Measurements from ENCODE around the gene SEL1L.
"Not testable (repeated sequence)": the region's sequence is repeated elsewhere in the genome, so short reads cannot be mapped to it uniquely, and the experiment has no call there.

The SEL1L gene

DNA sequence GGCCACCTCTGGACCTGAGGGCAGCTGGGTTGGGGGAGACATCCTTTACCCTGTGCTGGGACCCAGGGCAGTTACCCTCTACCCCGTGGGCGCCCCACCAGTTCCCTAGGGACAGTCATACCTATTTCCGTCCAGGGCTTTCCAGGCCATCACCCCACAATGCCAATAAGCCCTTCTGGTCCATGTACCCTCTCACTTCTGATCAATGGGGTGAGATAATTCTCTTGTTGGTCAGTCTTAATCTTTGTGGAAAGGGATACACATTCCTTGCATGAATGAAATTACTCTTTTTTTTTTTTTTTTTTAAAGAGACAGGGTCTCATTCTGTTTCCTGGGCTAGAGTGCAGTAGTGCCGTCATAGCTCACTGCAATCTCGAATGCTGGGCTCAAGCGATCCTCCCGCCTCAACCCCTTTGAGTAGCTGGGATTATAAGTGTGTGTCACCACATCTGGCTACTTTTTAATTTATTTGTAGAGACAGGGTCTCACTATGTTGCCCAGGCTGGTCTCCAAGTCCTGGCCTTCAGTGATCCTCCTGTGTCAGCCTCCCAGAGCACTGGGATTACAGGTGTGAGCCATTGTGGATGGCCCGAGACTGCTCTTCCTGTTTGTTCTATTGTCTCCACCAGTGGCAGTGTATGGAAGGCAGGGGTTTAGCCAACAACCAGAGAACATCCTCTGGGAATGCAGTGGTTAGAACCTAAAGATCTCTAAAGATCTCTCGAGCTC is 87.2 kb downstream of the SEL1L start:
- no peak for DNase-seq

- no peak for DNase-seq
Observed at GRCh38 chr14:81441626-81442134, 92.0 kb downstream of the SEL1L start.

DNA sequence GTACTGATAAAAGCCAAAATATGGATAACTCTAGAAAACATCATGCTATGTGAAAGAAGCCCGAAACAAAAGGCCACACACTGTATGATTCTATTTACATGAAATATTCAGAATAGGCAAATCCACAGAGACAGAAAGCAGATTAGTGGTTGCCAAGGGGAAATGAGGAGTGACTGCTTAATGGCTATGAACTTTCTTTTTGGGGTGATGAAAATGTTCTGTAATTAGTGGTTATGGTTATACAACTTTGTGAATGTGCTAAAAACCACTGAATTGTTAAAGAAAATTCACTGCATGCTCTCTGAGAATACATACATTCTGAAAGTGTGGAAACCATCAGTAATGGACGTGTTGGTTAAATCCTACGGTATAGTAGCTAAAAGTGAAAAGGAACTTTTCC is 93.6 kb downstream of the SEL1L start:
- no peak for DNase-seq

GRCh38 chr14:81437244-81437643 is 96.4 kb downstream of the SEL1L start:
- no peak for DNase-seq

- peak; percentile 14 for DNase-seq
Observed at GRCh38 chr14:81436296-81437138, 97.1 kb downstream of the SEL1L start.

DNA sequence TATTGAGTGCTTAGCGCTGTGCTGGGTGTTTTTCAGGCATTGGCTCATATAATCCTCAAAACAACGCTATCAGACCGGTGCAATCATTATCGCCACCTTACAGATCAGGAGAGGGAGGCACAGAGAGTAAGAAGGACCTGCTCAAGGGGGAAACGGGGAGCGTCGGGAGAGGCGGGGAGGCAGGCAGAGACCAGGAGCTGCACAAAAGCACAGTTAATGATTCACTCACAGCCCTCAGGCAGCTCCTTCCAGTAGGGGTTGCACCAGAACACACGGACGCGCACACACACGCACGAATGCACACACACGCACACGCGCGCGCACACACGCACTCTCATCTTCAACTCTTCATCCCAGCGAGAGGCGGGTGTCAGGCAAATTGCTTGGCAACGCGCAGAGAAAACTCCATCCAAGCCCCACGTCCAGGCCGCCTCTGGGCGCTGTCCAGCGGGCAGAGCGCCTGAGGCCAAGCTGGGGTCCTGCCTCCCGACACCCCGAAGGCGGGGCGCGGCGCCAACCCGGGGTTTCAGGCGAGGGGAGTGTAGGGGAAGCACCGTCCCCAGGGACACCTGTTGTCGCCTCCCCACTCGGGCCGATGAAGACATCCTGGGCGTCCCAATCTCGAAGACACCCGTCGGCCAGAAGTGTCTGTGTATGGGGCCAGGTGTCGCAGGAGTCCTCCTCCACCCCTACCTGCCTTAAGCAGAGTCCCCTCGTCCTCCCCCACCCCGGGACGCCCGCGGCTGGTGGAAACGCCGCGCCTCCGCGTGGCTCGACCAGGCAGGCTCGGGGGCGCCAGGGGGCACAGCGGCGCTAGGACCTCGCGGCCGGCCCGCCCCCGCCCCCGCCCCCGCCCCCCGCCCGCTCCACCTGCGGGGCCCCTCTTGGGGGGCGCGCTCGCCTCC is 98.0 kb downstream of the SEL1L start:
- DNase-seq, result peak; percentile 1

DNA sequence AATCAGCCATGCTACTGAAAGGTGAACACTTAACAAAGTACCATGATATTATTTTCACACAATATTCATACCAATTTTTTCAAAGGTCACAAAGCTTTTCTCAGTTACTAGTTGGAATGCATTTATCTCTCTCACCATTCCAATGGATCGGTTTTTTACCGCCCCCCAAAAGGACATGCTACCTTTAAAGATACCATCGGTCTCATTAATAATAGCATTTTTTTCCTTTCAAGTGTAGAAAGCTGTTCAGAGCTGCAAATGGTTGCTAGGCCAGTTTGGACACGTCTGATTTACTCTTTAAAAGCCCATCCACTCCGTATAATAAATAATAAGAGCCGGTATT is 98.6 kb downstream of the SEL1L start:
- no peak for DNase-seq

DNA sequence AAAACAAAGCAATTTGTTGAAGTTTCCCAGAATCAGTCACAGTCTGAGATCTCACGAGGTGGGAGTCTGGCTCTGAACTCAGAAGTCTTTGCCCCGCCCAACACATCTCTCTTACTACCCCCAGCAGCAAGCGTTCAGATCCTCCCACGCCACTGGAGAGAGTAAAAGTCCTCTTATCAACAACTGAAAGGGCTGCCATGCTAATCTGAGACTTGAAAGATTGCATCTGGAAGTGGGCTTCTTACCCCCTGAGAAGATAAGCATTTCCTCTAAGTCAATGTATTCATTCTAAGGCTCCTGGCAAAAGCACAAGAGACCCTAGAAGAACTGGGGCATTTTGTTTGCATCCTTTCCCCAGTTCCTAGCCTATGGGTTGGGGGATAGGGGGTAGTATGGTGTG is 99.4 kb downstream of the SEL1L start:
- no peak for DNase-seq

DNA sequence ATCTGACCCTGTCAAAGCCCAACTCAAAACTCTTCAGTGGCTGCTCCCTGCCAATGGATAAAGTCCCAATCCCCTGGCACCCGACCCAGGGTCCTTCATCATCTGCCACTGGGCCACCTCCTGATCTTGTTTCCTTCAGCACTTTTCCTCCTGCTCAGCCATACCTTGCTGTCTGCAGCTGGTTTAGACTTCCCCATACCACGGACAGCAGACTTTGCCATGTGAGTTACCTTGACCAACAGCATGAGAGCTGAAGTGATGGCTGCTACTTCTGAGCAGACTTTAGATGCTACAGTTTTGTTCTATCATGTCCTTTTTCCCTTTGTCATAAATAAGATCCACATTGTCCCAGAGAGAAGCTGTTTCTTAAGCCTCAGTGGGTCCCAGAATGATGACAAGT is 100.3 kb downstream of the SEL1L start:
- no peak for DNase-seq

- DNase-seq, result no peak
Observed at GRCh38 chr14:81432219-81432661, 101.4 kb downstream of the SEL1L start.

DNA sequence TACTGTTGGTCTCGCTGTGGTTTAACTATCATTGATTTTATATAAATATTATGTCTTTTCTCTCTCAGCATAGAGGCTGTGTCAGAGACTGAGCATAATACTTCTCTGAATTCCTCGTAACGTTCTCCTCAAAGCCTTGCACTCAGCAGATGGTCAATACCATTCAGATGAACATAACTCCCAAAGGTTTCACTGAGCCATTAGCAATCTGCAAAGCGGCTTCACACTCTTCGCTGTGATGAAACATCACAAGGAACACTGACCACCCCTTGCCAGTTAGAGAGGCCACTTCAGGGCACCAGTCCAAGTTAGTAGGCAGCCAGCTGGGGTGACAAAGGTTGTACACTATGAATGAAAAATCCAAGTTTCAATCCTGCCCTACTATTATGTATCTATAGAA is 103.4 kb downstream of the SEL1L start:
- no peak for DNase-seq

DNA sequence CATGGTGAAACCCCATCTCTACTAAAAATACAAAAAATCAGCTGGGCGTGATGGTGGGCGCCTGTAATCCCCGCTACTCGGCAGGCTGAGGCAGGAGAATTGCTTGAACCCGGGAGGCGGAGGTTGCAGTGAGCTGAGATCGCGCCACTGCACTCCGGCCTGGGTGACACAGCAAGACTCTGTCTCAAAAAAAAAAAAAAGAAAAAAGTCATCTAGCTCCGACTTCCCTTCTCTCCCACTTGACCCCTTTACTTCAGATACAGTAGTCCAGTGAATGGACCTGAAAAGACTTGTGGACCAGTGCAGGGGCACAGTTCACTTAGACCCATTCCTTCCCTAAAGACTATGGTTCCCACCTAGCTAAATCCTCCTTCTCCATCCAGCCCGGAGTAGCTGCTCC is 103.9 kb downstream of the SEL1L start:
- DNase-seq, result not testable (repeated sequence)

DNA sequence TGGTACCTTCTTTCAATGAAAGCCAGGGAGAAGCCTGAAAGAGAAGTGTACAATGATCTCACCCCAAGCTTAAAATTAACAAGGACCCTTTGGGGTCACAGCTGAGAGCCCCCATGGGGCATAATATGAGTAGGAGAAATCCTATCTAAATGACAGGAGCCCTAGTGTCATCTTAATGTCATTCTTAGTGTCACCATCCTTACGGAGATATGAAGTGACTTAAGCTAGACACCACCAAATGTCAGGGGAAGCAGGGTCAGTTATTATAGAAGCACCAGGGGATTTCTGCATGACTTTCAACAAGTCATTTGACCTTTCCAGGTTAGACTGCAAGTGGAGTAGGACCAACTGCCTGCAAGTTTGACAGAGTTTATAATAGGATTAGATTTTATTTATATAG is 104.6 kb downstream of the SEL1L start:
- DNase-seq, result no peak

GRCh38 chr14:81427348-81428058 is 106.2 kb downstream of the SEL1L start:
- no peak for DNase-seq

DNA sequence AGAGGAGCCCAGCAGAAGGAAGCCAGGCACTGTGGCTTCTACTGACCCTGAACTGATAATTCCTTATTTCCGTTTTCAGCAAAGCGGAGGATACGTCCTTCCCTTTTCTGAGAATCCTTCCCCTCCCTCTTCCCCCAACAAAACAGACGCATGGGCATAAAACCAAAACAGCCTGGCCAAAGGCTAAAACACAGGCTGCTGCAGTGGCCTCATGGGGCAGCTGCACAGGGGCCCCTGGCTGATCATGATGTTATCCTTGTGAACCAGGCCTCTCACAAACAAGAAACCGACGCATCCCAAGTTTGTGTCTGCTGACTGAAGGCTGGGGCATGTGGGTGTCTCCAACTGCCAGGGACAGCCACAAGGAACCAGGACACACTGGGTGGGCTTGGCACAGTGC is 110.1 kb downstream of the SEL1L start:
- DNase-seq, result no peak

All from GOT3 (cell line).